Gastroesophageal sphincter (tissue), 4 donors: ENCODE results near the gene ZER1. TPM values are rescaled to one million over a fixed set of nuclear protein-coding genes. Genes with fewer than 3 reads are reported as not detected.

Source experiments
- ATAC-seq: fragments of 150-250 bp; one replicate; pipeline ENCODE4 v1.9.1; 2016; ENCODE audit warnings: mild to moderate bottlenecking, moderate library complexity
- H3K27ac ChIP-seq, 4 donors: fragments of 200-600 bp; sonication (generic) in 3 of 4; 1 replicate in 3 of 4; 2 replicates in 1 of 4; pipeline ENCODE4 v1.5.1; 2016 to 2019
- H3K27me3 ChIP-seq: fragments of 200-600 bp; sonication (generic); one replicate; pipeline ENCODE4 v1.5.1; 2019
- H3K36me3 ChIP-seq, 2 donors: fragments of 200-600 bp; sonication (generic); one replicate each; pipeline ENCODE4 v1.5.1; 2019; ENCODE audit warnings: control low read depth in 1 of 2
- H3K4me1 ChIP-seq, 3 donors: fragments of 200-600 bp; sonication (generic); 1 replicate in 2 of 3; 2 replicates in 1 of 3; pipeline ENCODE4 v1.5.1; 2016 to 2019; ENCODE audit warnings: control low read depth in 2 of 3
- H3K4me3 ChIP-seq, 2 donors: fragments of 200-600 bp; sonication (generic); one replicate each; pipeline ENCODE4 v1.5.1; 2019; ENCODE audit warnings: mild to moderate bottlenecking in 1 of 2, moderate library complexity in 1 of 2
- H3K9me3 ChIP-seq, 3 donors: fragments of 200-600 bp; sonication (generic); one replicate each; pipeline ENCODE4 v1.5.1; 2017 to 2019; ENCODE audit warnings: control low read depth in 2 of 3
- EP300 ChIP-seq: sonication (generic); formaldehyde crosslinking; IDR thresholded peaks from one replicate; pipeline ENCODE4 v1.6.1; 2017; ENCODE audit warnings: antibody characterized with exemption, mild to moderate bottlenecking
- POLR2A ChIP-seq, 2 donors: fragments of 450-650 bp; IDR thresholded peaks; one replicate each; pipeline ENCODE4 v1.6.1; 2017; ENCODE audit warnings: antibody characterized with exemption in 2 of 2, mild to moderate bottlenecking in 2 of 2, moderate library complexity in 1 of 2
- POLR2AphosphoS5 ChIP-seq: sonication (generic); formaldehyde crosslinking; IDR thresholded peaks from one replicate; pipeline ENCODE4 v1.6.1; 2017; ENCODE audit warnings: antibody characterized with exemption
- WGBS, 2 donors: methylation state at CpG; one replicate each; pipeline ENCODE4 v1.1.5; 2018; ENCODE audit warnings: low coverage in 1 of 2; 5-methylcytosine and 5-hydroxymethylcytosine counted together
- total RNA-seq, 4 donors: library from RNA; depleted of rRNA; stranded (reverse); fragments of >200 nt; gene quantifications; one replicate each; pipeline ENCODE4 v1.1.0, GENCODE V29; 2016
- TF ChIP-seq, protein P1 (sequence below), 4 experiments: fragments of 200-600 bp in 2 of 4; fragments of 450-650 bp in 2 of 4; sonication (generic) in 1 of 4; IDR thresholded peaks; one replicate each; pipeline ENCODE4 v1.5.1; 2017 to 2019; ENCODE audit warnings: antibody characterized with exemption in 4 of 4, mild to moderate bottlenecking in 2 of 4, moderate library complexity in 2 of 4

The ZER1 gene
- total RNA-seq, 4 donors from 2014 or later = 55.1 to 104 (median 60.2) TPM

DNA sequence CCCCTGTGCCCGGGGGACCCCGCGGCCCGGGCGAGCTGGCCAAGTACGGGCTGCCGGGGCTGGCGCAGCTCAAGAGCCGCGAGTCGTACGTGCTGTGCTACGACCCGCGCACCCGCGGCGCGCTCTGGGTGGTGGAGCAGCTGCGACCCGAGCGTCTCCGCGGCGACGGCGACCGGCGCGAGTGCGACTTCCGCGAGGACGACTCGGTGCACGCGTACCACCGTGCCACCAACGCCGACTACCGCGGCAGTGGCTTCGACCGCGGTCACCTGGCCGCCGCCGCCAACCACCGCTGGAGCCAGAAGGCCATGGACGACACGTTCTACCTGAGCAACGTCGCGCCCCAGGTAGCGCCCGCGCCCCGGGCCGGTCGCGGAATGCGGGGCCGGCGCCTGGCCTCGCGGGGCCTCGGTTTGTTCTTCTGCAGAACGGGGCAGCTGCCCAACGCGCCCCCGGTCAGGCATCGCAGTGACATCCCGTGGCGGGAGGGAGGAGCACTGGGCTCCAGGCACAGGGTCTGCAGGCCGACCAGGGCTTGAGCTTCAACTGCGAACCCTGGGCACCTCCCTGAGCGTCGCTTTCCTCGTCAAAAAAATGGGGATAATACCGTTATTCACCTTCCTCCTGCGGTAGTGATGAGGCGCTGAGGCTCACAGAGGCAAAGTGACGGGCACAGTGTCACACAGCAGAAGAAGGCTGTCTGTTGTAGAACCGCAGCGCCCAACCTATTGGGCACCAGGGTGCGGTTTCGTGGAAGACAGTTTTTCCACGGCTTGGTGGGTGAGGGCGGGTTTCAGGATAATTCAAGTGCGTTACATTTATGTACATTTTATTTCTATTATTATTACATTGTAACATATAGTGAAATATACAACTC, 47.4 kb upstream of the ZER1 start:
- peak; percentile 41 for ATAC-seq
- H3K9me3 ChIP-seq = no peaks in the 10 kb centered on the region
- TF ChIP-seq POLR2A (IDR thresholded peaks at IDR 0.05) = no peak
- peaks cover 0 to 37% of the 10 kb centered on the region in 2 donors for H3K36me3 ChIP-seq
- H3K4me1 ChIP-seq = peaks cover 0 to 21% (median 11%) of the 10 kb centered on the region in 3 donors
- peak overlapping the region; percentile 43 to 95 (median 89) for H3K27ac ChIP-seq
- no peaks in the 10 kb centered on the region for H3K27me3 ChIP-seq
- H3K4me3 ChIP-seq = peak overlapping the region; percentile 48 to 83
- WGBS, 2 donors = 17 to 87% methylated on average over 3 to 6 of the region's 90 CpGs

DNA sequence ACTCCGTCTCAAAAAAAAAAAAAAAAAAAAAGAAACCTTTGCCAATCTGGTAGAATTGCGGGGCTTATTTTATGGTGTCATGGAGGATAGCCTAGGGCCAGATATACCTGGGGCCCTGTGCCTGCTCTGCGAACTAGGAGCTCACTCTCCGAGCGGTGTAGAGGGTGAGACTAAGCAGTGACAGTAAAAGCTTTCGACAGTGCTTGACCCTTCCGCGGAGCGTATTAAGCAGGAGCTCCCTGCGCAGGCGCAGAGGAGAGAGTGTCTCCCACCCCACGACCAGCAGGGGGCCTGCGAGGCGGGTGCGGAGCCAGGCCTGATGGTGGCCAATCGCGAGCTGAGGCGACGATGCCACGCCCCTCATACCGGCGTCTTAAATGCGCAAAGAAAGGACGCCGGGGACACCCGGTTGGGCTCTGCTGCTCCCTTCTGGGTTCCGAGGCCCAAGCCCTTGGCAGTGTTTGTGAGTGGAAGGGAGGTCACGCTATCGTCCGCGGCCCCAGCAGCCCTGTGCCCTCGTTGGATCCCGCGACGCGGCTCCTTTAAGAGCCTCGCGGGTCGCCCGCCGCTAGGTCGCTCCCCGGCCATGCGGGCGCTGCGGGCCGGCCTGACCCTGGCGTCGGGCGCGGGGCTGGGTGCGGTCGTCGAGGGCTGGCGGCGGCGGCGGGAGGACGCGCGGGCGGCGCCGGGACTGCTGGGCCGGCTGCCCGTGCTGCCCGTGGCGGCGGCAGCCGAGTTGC, 46.5 kb upstream of the ZER1 start, which contains the start of gene ENDOG:
ENDOG (plus strand) TSS at position 402 of the 740 bp plus-strand sequence; CDS start at position 587, 185 bp downstream.
- Histone ChIP-seq H3K9me3 (no peaks in the 10 kb centered on the region), H3K36me3 (peaks cover 0 to 28% of the 10 kb centered on the region in 2 donors), H3K4me3 (peak within 1 kb of the TSS; percentile 48 to 83), H3K4me1 (peaks cover 0 to 21% (median 11%) of the 10 kb centered on the region in 3 donors), H3K27me3 (no peaks in the 10 kb centered on the region), H3K27ac (peak within 1 kb of the TSS; percentile 67 to 95 (median 89))
- WGBS, 2 donors = 0% methylated on average over 8 of the region's 70 CpGs; no CpG with 5 or more reads in 1 of the 2 donors
- TF ChIP-seq, protein P1, sequence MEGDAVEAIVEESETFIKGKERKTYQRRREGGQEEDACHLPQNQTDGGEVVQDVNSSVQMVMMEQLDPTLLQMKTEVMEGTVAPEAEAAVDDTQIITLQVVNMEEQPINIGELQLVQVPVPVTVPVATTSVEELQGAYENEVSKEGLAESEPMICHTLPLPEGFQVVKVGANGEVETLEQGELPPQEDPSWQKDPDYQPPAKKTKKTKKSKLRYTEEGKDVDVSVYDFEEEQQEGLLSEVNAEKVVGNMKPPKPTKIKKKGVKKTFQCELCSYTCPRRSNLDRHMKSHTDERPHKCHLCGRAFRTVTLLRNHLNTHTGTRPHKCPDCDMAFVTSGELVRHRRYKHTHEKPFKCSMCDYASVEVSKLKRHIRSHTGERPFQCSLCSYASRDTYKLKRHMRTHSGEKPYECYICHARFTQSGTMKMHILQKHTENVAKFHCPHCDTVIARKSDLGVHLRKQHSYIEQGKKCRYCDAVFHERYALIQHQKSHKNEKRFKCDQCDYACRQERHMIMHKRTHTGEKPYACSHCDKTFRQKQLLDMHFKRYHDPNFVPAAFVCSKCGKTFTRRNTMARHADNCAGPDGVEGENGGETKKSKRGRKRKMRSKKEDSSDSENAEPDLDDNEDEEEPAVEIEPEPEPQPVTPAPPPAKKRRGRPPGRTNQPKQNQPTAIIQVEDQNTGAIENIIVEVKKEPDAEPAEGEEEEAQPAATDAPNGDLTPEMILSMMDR (IDR thresholded peaks at IDR 0.05) = peak in 3 of 4 experiments; percentile 89 to 99 (median 98)
- TF ChIP-seq POLR2AphosphoS5 (peak; percentile 74), POLR2A (IDR thresholded peaks at IDR 0.05) (peak; percentile 61 to 66), EP300 (no peak)
- peak; percentile 97 for ATAC-seq

DNA sequence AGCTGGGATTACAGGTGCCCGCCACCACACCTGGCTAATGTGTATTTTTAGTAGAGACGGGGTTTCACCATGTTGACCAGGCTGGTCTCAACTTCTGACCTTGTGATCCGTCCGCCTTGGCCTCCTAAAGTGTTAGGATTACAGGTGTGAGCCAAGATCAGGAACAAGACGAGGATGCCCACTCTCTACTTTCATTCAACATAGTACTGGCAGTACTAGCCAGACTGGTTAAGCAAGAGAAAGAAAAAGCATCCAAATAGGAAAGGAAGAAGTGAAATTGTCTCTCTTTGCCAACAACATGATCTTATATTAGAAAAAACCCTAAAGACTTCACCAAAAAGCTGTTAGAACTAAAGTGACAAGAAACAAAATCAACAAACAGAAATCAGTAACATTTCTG, 39.1 kb upstream of the ZER1 start:
- WGBS, 2 donors = 50% methylated on average over 2 of the region's 5 CpGs; no CpG with 5 or more reads in 1 of the 2 donors
- Histone ChIP-seq H3K36me3 (peaks cover 0 to 40% of the 10 kb centered on the region in 2 donors), H3K27me3 (no peaks in the 10 kb centered on the region), H3K27ac (no peak overlapping the region), H3K4me3 (no peak overlapping the region), H3K9me3 (no peaks in the 10 kb centered on the region), H3K4me1 (no peaks in the 10 kb centered on the region)
- ATAC-seq = no peak
- TF ChIP-seq POLR2A (IDR thresholded peaks at IDR 0.05) (no peak), POLR2AphosphoS5 (no peak)

DNA sequence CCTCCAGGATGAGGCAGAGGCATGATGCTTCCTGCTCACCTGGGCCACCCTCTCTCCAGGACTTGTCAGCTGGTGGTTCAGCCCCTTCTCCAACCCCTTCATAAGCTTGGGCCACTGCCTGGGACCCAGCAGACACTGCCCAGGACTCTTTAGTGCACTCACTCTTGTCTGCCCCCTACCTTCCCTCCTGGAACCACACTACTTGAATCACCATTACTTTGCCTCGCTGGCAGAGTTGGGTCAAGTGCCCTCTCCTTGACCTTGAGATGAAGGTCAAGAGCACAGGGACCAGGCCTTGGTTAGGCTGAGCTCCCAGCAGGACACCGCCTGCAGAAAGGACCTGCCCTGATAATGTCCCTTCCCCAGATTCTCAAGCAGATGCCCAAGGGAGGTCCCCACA, 38.1 kb upstream of the ZER1 start:
- no peak for ATAC-seq
- no peaks in the 10 kb centered on the region for H3K9me3 ChIP-seq
- H3K4me3 ChIP-seq = no peak overlapping the region
- 80% methylated on average over 2 of the region's 2 CpGs; no CpG with 5 or more reads in 1 of the 2 donors for WGBS, 2 donors
- H3K27ac ChIP-seq = no peak overlapping the region
- no peaks in the 10 kb centered on the region for H3K27me3 ChIP-seq
- no peaks in the 10 kb centered on the region for H3K4me1 ChIP-seq
- no peak for TF ChIP-seq POLR2AphosphoS5
- no peak for TF ChIP-seq EP300
- no peak for TF ChIP-seq POLR2A (IDR thresholded peaks at IDR 0.05)
- H3K36me3 ChIP-seq = peaks cover 0 to 51% of the 10 kb centered on the region in 2 donors

DNA sequence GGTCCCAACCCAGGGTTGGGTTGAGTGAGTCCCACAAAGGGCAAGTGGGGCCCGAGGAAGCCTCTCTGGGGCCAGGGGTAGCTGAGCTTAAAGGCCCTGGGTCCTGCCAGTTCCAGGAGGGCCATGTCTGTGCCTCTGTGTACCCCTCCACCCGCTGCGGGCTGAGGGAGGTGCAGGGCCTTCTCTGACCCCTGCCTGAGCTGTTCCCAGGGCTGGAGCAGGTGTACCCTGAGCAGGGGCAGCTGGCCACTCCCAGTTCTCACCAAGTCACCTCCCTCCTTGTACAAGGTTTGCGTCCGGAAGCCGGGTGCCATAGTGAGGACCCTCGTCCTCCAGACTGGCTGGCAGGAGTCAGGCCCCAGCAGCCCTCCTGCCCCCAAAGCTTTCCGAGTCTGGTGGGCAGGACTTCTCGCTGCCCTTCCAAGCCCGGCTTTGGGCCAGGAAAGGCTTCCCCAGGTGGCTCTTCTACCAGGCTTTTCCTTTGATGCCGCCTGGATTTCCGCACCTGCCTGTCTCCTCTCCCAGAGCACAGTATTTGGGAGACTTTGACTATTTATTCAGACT, 37.4 kb upstream of the ZER1 start:
- Histone ChIP-seq H3K4me3 (no peak overlapping the region), H3K36me3 (peaks cover 0 to 58% of the 10 kb centered on the region in 2 donors), H3K9me3 (no peaks in the 10 kb centered on the region), H3K4me1 (no peaks in the 10 kb centered on the region), H3K27ac (no peak overlapping the region), H3K27me3 (no peaks in the 10 kb centered on the region)
- WGBS, 2 donors = 93 to 100% methylated on average over 2 to 3 of the region's 12 CpGs
- no peak for ATAC-seq
- TF ChIP-seq, protein P1 (IDR thresholded peaks at IDR 0.05) = no peak
- no peak for TF ChIP-seq POLR2AphosphoS5
- TF ChIP-seq POLR2A (IDR thresholded peaks at IDR 0.05) = no peak
- TF ChIP-seq EP300 = no peak

DNA sequence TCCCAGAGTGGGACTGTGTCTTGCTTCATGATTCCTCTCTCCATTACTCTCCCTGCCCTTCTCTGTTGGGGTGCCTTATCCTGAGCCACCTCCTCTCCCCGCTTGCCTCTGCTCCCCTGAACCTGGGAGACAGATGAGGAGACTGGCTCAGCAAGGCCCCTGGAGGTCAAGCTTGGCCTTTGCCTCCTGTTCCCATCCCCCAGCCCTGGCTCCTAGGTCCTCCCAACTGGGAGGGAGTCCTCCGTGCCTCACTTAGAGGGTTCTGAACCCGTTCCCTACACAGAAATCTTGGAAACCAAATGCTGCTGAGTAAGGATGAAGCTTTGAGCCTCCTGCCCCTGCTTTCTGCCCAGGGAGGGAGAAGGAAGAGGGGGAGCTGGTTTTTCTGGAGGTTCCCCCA, 36.8 kb upstream of the ZER1 start:
- Histone ChIP-seq H3K36me3 (peaks cover 0 to 64% of the 10 kb centered on the region in 2 donors), H3K27ac (no peak overlapping the region), H3K4me1 (no peaks in the 10 kb centered on the region), H3K4me3 (no peak overlapping the region), H3K9me3 (no peaks in the 10 kb centered on the region), H3K27me3 (no peaks in the 10 kb centered on the region)
- WGBS, 2 donors = no CpG with 5 or more reads among the region's 3 CpGs
- TF ChIP-seq, protein P1 (IDR thresholded peaks at IDR 0.05) = no peak
- TF ChIP-seq POLR2AphosphoS5 = no peak
- TF ChIP-seq POLR2A (IDR thresholded peaks at IDR 0.05) = no peak
- no peak for TF ChIP-seq EP300
- ATAC-seq = no peak
